Measurements from ENCODE around the gene LPP.

DNA sequence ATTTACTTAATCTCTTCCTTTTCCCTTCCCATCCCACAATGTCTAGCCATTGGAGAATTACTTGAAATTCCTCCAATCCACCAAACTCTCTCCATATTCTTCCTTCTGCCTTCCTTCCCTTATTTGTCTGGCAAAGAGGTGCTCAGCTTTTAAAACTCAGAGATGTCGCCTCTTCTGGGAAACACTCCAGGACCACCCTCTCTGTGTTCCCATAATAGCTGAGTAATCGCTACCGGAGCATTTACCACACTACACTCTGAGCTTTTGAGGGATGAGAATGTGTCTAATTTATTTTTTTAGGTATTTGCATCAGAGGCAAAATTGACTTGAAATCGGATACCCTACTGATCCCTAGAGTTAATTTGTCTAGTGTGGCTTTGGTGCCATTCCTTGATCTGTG, 772.2 kb downstream of the LPP start:
- TF ChIP-seq TAF1 (IDR thresholded peaks at IDR 0.05; ENCODE audit: borderline replicate concordance, insufficient read depth, low read length) (no peak), SIN3A (IDR thresholded peaks at IDR 0.05; ENCODE audit: borderline replicate concordance, insufficient read depth, low read length) (no peak), POLR2AphosphoS5 (IDR thresholded peaks at IDR 0.05; ENCODE audit: low read depth, low read length) (no peak), FOXP2 (optimal IDR thresholded peaks at IDR 0.05; ENCODE audit: borderline replicate concordance, extremely low read depth, extremely low read length, insufficient read depth) (no peak), REST (IDR thresholded peaks at IDR 0.05; ENCODE audit: insufficient read depth in 1 of 2, low read depth in 2 of 2, low read length in 2 of 2) (no peak)
